NK-92 treated with Interleukin-12 subunit alpha and Interleukin-12 subunit beta, amount 100 ng/mL, for 24 hours (cell line): ENCODE measurements around the gene STK38.
A peak's percentile ranks its signal among the peaks of the same experiment; 100 is the strongest.
"Not testable (repeated sequence)": the region's sequence is repeated elsewhere in the genome, so short reads cannot be mapped to it uniquely, and the experiment has no call there.

Experiments
- DNase-seq: peaks from one replicate; lab custom pipeline; 2025; lab: John Stamatoyannopoulos, UW

The STK38 gene

GRCh38 chr6:36546920-36547645 is at the start of gene STK38:
TSS of gene STK38 (minus strand) at chr6:36547479. CDS start at chr6:36540202, 7,277 bp downstream.
- peak; percentile 91 for DNase-seq

GRCh38 chr6:36596356-36596755 is 49.1 kb upstream of the STK38 start:
- no peak for DNase-seq

- no peak for DNase-seq
Measured at GRCh38 chr6:36594816-36595643, 47.8 kb upstream of the STK38 start.

- peak; percentile 96 for DNase-seq
Measured at GRCh38 chr6:36594029-36594815, 46.9 kb upstream of the STK38 start, which contains the start of gene SRSF3. TSS of gene SRSF3 (plus strand) at chr6:36594362. CDS start at chr6:36596763, 2,401 bp downstream.

- no peak for DNase-seq
Measured at GRCh38 chr6:36593569-36594028, 46.3 kb upstream of the STK38 start.

GRCh38 chr6:36592221-36592655 is 45.0 kb upstream of the STK38 start:
- DNase-seq: peak; percentile 62

- DNase-seq: no peak
Measured at GRCh38 chr6:36590237-36590636, 43.0 kb upstream of the STK38 start.

- DNase-seq: not testable (repeated sequence)
Measured at GRCh38 chr6:36589025-36589400, 41.7 kb upstream of the STK38 start.

- DNase-seq: no peak
Measured at GRCh38 chr6:36586606-36587005, 39.3 kb upstream of the STK38 start.

GRCh38 chr6:36581716-36582115 is 34.4 kb upstream of the STK38 start:
- DNase-seq: no peak

GRCh38 chr6:36580184-36580526 is 32.9 kb upstream of the STK38 start:
- DNase-seq: no peak

- DNase-seq: no peak
Measured at GRCh38 chr6:36578431-36578830, 31.2 kb upstream of the STK38 start.

- no peak for DNase-seq
Measured at GRCh38 chr6:36578030-36578429, 30.8 kb upstream of the STK38 start.

GRCh38 chr6:36577301-36577700 is 30.0 kb upstream of the STK38 start:
- DNase-seq: no peak

GRCh38 chr6:36576578-36576977 is 29.3 kb upstream of the STK38 start:
- no peak for DNase-seq

GRCh38 chr6:36574679-36575078 is 27.4 kb upstream of the STK38 start:
- no peak for DNase-seq

GRCh38 chr6:36572353-36573311 is 25.4 kb upstream of the STK38 start:
- DNase-seq: not testable (repeated sequence)

GRCh38 chr6:36571122-36572043 is 24.1 kb upstream of the STK38 start:
- DNase-seq: no peak

- no peak for DNase-seq
Measured at GRCh38 chr6:36570264-36570663, 23.0 kb upstream of the STK38 start.

GRCh38 chr6:36566418-36566905 is 19.2 kb upstream of the STK38 start:
- no peak for DNase-seq
